DND-41 (cell line): ENCODE data around the gene CST11.

Experiments
- ATAC-seq: fragments of 200-7000 bp; cut with Tn5 transposase; 3 replicates; pipeline ENCODE4 v1.9.1; 2021; ENCODE audit warnings: low read depth; ENCODE audit not compliant: insufficient read depth
- DNase-seq: peaks from one replicate; pipeline ENCODE4 v3.0.0-alpha.2; 2020
- H2AFZ ChIP-seq: 2 replicates; pipeline ENCODE4 v1.6.0; 2012; ENCODE audit warnings: low read depth, low read length
- H3K27ac ChIP-seq: 2 replicates; pipeline ENCODE4 v1.5.1; 2012; ENCODE audit warnings: low read length, inconsistent platforms
- H3K27me3 ChIP-seq: fragments of 200-600 bp; sonication (generic); 2 replicates; pipeline ENCODE4 v1.6.0; 2012; ENCODE audit warnings: low read length, mild to moderate bottlenecking, inconsistent platforms; ENCODE audit not compliant: insufficient read depth, poor library complexity
- H3K36me3 ChIP-seq: 2 replicates; pipeline ENCODE4 v1.5.1; 2012; ENCODE audit warnings: low read length, inconsistent platforms; ENCODE audit not compliant: insufficient read depth
- H3K4me1 ChIP-seq: 2 replicates; pipeline ENCODE4 v1.5.1; 2012; ENCODE audit warnings: mild to moderate bottlenecking, low read length; ENCODE audit not compliant: insufficient read depth
- H3K4me2 ChIP-seq: 2 replicates; pipeline ENCODE4 v1.6.0; 2012; ENCODE audit warnings: mild to moderate bottlenecking, moderate library complexity, low read length, inconsistent platforms; ENCODE audit not compliant: insufficient read depth
- H3K4me3 ChIP-seq, 2 experiments: fragments of 200-600 bp in 1 of 2; shearing (Covaris generic) in 1 of 2; 2 replicates each; pipeline ENCODE4 v1.5.1; 2012 to 2016; ENCODE audit warnings: inconsistent platforms in 2 of 2, low read length in 2 of 2, mild to moderate bottlenecking in 2 of 2, low read depth in 1 of 2, moderate library complexity in 1 of 2
- H3K79me2 ChIP-seq: 2 replicates; pipeline ENCODE4 v1.6.0; 2012; ENCODE audit warnings: low read length, inconsistent platforms; ENCODE audit not compliant: insufficient read depth
- H3K9ac ChIP-seq: 2 replicates; pipeline ENCODE4 v1.6.0; 2012; ENCODE audit warnings: low read depth, mild to moderate bottlenecking, inconsistent platforms, low read length, moderate library complexity
- H3K9me3 ChIP-seq: 2 replicates; pipeline ENCODE4 v1.5.1; 2012; ENCODE audit warnings: low read length, moderate library complexity, mild to moderate bottlenecking, inconsistent platforms; ENCODE audit not compliant: insufficient read depth, severe bottlenecking
- H4K20me1 ChIP-seq: 2 replicates; pipeline ENCODE4 v1.6.0; 2012; ENCODE audit warnings: low read length; ENCODE audit not compliant: insufficient read depth
- CTCF ChIP-seq: IDR thresholded peaks from 2 replicates; pipeline ENCODE4 v1.5.1; 2012; ENCODE audit warnings: borderline replicate concordance, low read length, moderate library complexity, mild to moderate bottlenecking; ENCODE audit not compliant: poor library complexity, severe bottlenecking; ENCODE audit errors: extremely low read depth
- EZH2 ChIP-seq: IDR thresholded peaks from 3 replicates; pipeline ENCODE4 v1.6.1; 2012; ENCODE audit warnings: borderline replicate concordance, low read depth, mild to moderate bottlenecking, moderate library complexity, low read length, inconsistent platforms; ENCODE audit not compliant: severe bottlenecking

The CST11 gene

GRCh38 chr20:23437126-23437899, 15.4 kb downstream of the CST11 start:
- Histone ChIP-seq H3K36me3 (no peaks in the 10 kb centered on the region), H3K27me3 (peaks cover 12% of the 10 kb centered on the region), H3K27ac (no peak overlapping the region), H3K4me2 (no peak overlapping the region), H3K4me3 (no peak overlapping the region), H2AFZ (no peak overlapping the region), H3K9ac (no peak overlapping the region), H3K4me1 (no peaks in the 10 kb centered on the region), H3K9me3 (no peaks in the 10 kb centered on the region), H4K20me1 (no peaks in the 10 kb centered on the region), H3K79me2 (no peaks in the 10 kb centered on the region)
- TF ChIP-seq EZH2 (no peak), CTCF (no peak)
- DNase-seq (no peak), ATAC-seq (no peak)

GRCh38 chr20:23436681-23437080, 16.0 kb downstream of the CST11 start:
- H3K4me3 ChIP-seq: no peak overlapping the region
- H3K27ac ChIP-seq: no peak overlapping the region
- no peaks in the 10 kb centered on the region for H3K9me3 ChIP-seq
- H3K36me3 ChIP-seq: no peaks in the 10 kb centered on the region
- H3K4me2 ChIP-seq: no peak overlapping the region
- H3K27me3 ChIP-seq: peaks cover 12% of the 10 kb centered on the region
- ATAC-seq: no peak
- no peaks in the 10 kb centered on the region for H3K4me1 ChIP-seq
- TF ChIP-seq EZH2: no peak
- TF ChIP-seq CTCF: no peak
- no peaks in the 10 kb centered on the region for H3K79me2 ChIP-seq
- no peak overlapping the region; the same call in 1 of the 2 replicates for H2AFZ ChIP-seq
- no peaks in the 10 kb centered on the region for H4K20me1 ChIP-seq
- DNase-seq: no peak
- no peak overlapping the region for H3K9ac ChIP-seq

- H3K79me2 ChIP-seq: no peaks in the 10 kb centered on the region
- ATAC-seq: no peak
- TF ChIP-seq CTCF: no peak
- TF ChIP-seq EZH2: no peak
- H3K4me3 ChIP-seq: no peak overlapping the region
- no peaks in the 10 kb centered on the region for H3K36me3 ChIP-seq
- DNase-seq: no peak
- no peak overlapping the region for H3K4me2 ChIP-seq
- no peaks in the 10 kb centered on the region for H3K4me1 ChIP-seq
- no peaks in the 10 kb centered on the region for H3K9me3 ChIP-seq
- H3K27me3 ChIP-seq: peaks cover 12% of the 10 kb centered on the region
- H3K27ac ChIP-seq: no peak overlapping the region
- 0 out of 2 replicates have a peak overlapping the region, but pooled peaks have one; percentile 9 for H2AFZ ChIP-seq
- H4K20me1 ChIP-seq: no peaks in the 10 kb centered on the region
- no peak overlapping the region for H3K9ac ChIP-seq
Measured at GRCh38 chr20:23435626-23436539, 16.8 kb downstream of the CST11 start.
